Vagina (tissue), 2 donors: ENCODE measurements around the gene TMTC2. TPM values are rescaled to one million over a fixed set of nuclear protein-coding genes. Genes with fewer than 3 reads are reported as not detected.

Experiments used
- DNase-seq, 2 donors: peaks; one replicate each; pipeline ENCODE4 v3.0.0-alpha.2; 2017; ENCODE audit errors: extremely low spot score in 2 of 2
- H3K27ac ChIP-seq: fragments of 200-600 bp; sonication (generic); one replicate; pipeline ENCODE4 v1.5.1; 2019
- H3K27me3 ChIP-seq: fragments of 200-600 bp; sonication (generic); one replicate; pipeline ENCODE4 v1.5.1; 2019
- H3K36me3 ChIP-seq, 2 donors: fragments of 200-600 bp; sonication (generic); one replicate each; pipeline ENCODE4 v1.5.1; 2017 to 2019
- H3K4me1 ChIP-seq: fragments of 200-600 bp; sonication (generic); one replicate; pipeline ENCODE4 v1.5.1; 2019
- H3K4me3 ChIP-seq, 2 donors: fragments of 200-600 bp; sonication (generic); 1 replicate in 1 of 2; 2 replicates in 1 of 2; pipeline ENCODE4 v1.5.1; 2016 to 2019
- H3K9me3 ChIP-seq: fragments of 200-600 bp; sonication (generic); one replicate; pipeline ENCODE4 v1.5.1; 2019
- POLR2A ChIP-seq, 2 donors: fragments of 450-650 bp; IDR thresholded peaks; one replicate each; pipeline ENCODE4 v1.6.1; 2017; ENCODE audit warnings: antibody characterized with exemption in 2 of 2, mild to moderate bottlenecking in 2 of 2, moderate library complexity in 2 of 2
- POLR2AphosphoS5 ChIP-seq, 2 donors: sonication (generic); formaldehyde crosslinking; IDR thresholded peaks; one replicate each; pipeline ENCODE4 v1.9.0; 2017; ENCODE audit warnings: antibody characterized with exemption in 2 of 2, mild to moderate bottlenecking in 2 of 2, low read depth in 1 of 2; ENCODE audit not compliant: insufficient read depth in 1 of 2
- intact Hi-C: fragments of 100-400 bp; cut with DNase I; formaldehyde crosslinking; loops from one replicate; pipeline ENCODE4 v1.15.1; 2023
- total RNA-seq: library from RNA; depleted of rRNA; stranded (reverse); fragments of >200 nt; gene quantifications from one replicate; pipeline ENCODE4 v1.2.3, GENCODE V29; 2016
- TF ChIP-seq, protein P1 (sequence below), 3 experiments: fragments of 450-650 bp in 2 of 3; fragments of 200-600 bp in 1 of 3; sonication (generic) in 1 of 3; IDR thresholded peaks; one replicate each; pipeline ENCODE4 v1.5.1; 2017 to 2019; ENCODE audit warnings: antibody characterized with exemption in 3 of 3, mild to moderate bottlenecking in 2 of 3, moderate library complexity in 2 of 3

The TMTC2 gene
- total RNA-seq, 1 donor from 2014 or later = 15.5 TPM

DNA sequence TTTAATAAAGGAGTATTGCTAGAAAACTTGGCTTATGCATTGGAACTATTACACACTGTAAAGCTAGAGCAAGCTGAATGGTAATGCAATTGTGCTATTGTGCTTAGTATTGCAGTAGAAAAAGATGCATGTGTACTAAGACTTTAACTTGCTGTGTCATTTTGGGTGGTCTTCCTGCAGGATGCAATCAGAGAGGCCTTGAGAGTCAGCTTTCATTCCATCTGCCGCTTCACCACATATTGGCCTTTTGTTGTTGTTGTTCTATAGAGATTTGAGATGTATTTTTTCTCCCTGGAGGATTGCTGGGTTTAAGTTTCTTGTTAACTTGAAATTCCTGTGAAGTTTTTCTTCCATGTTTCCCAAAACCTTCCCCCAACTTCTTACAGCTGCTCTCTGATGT lies 449.7 kb downstream of the TMTC2 start:
- Histone ChIP-seq H3K4me1 (no peaks in the 10 kb centered on the region), H3K27ac (no peak overlapping the region), H3K27me3 (no peaks in the 10 kb centered on the region), H3K36me3 (no peaks in the 10 kb centered on the region), H3K4me3 (no peak overlapping the region), H3K9me3 (no peaks in the 10 kb centered on the region)
- no peak for DNase-seq
- TF ChIP-seq, protein P1, sequence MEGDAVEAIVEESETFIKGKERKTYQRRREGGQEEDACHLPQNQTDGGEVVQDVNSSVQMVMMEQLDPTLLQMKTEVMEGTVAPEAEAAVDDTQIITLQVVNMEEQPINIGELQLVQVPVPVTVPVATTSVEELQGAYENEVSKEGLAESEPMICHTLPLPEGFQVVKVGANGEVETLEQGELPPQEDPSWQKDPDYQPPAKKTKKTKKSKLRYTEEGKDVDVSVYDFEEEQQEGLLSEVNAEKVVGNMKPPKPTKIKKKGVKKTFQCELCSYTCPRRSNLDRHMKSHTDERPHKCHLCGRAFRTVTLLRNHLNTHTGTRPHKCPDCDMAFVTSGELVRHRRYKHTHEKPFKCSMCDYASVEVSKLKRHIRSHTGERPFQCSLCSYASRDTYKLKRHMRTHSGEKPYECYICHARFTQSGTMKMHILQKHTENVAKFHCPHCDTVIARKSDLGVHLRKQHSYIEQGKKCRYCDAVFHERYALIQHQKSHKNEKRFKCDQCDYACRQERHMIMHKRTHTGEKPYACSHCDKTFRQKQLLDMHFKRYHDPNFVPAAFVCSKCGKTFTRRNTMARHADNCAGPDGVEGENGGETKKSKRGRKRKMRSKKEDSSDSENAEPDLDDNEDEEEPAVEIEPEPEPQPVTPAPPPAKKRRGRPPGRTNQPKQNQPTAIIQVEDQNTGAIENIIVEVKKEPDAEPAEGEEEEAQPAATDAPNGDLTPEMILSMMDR (IDR thresholded peaks at IDR 0.05) = no peak
- TF ChIP-seq POLR2A (IDR thresholded peaks at IDR 0.05) = no peak
- TF ChIP-seq POLR2AphosphoS5 (IDR thresholded peaks at IDR 0.05; ENCODE audit: insufficient read depth in 1 of 2, low read depth in 1 of 2) = no peak
- intact Hi-C loops = no loop called here

DNA sequence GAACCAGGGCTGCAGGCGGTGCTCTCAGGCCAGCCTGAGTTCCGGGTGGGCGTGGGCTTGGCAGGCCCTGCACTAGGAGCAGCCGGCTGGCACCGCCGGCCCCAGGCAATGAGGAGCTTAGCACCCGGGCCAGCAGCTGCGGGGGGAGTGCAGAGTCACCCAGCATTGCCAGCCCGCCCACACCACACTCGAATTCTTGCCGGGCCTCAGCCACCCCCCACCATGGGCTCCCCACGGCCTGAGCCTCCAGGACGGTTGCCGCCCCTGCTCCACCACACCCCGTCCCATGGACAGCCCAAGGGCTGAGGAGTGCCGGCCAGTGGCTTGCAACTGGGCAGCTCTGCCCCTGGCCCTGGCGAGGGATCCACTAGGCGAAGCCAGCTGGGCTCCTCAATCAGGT lies 453.4 kb downstream of the TMTC2 start:
- TF ChIP-seq, protein P1 (IDR thresholded peaks at IDR 0.05) = no peak
- TF ChIP-seq POLR2A (IDR thresholded peaks at IDR 0.05) = no peak
- TF ChIP-seq POLR2AphosphoS5 (IDR thresholded peaks at IDR 0.05; ENCODE audit: insufficient read depth in 1 of 2, low read depth in 1 of 2) = no peak
- intact Hi-C loops = no loop called here
- Histone ChIP-seq H3K4me1 (no peaks in the 10 kb centered on the region), H3K9me3 (no peaks in the 10 kb centered on the region), H3K27ac (no peak overlapping the region), H3K4me3 (no peak overlapping the region), H3K27me3 (no peaks in the 10 kb centered on the region), H3K36me3 (no peaks in the 10 kb centered on the region)
- DNase-seq = no peak

DNA sequence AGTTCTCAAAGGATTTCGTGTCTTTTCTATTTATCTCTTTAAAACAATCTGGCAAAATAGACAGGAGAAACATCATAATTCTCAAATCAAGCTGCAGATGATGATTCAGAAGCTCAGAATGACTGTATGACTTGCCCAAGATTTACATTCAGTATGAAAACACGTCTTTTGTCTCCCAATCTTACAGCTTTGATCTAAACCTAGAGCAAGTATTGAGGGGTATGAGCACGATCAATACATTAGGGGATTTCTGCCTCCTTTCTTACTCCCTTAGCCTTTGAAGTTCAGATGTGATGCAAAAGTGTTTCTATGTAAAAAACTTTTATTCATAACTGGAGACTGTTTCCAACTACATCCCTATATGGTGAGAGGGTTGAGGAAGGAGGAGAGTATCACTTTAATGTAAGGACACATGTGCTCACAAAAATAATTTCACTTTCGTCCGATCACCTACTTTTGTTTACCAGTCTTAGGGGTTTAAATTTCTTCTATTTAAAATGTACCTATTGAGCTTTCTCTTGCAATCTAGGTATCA lies 454.8 kb downstream of the TMTC2 start:
- no peak for DNase-seq
- intact Hi-C loops = no loop called here

DNA sequence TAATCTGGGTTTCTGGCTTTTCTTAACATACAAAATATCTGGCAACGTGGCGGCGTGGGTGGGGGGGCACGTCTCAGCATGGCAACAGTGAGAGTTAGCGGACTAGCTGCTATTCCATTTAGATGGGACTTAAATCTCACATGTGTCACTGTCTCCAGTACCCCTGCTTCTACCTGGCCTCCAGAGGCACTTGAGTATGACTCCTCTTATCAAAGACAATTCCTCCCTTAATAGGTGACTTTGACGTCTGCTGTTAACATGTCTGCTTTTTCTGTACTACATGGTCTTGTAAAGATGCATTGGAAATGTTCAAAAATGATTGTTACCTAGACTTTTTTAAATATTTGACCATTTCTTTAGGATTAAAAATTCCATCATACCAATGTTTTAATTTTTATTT lies 456.2 kb downstream of the TMTC2 start:
- TF ChIP-seq POLR2AphosphoS5 (IDR thresholded peaks at IDR 0.05; ENCODE audit: insufficient read depth in 1 of 2, low read depth in 1 of 2) (no peak), POLR2A (IDR thresholded peaks at IDR 0.05) (no peak)
- TF ChIP-seq, protein P1 (IDR thresholded peaks at IDR 0.05) = no peak
- H3K4me3 ChIP-seq = no peak overlapping the region
- H3K27ac ChIP-seq = no peak overlapping the region
- DNase-seq = no peak
- no peaks in the 10 kb centered on the region for H3K36me3 ChIP-seq
- intact Hi-C loops = no loop called here
- no peaks in the 10 kb centered on the region for H3K9me3 ChIP-seq
- H3K27me3 ChIP-seq = no peaks in the 10 kb centered on the region
- no peaks in the 10 kb centered on the region for H3K4me1 ChIP-seq

More for the DNA sequence above, 454.8 kb downstream of the TMTC2 start:
- Histone ChIP-seq H3K4me1 (no peaks in the 10 kb centered on the region), H3K9me3 (no peaks in the 10 kb centered on the region), H3K4me3 (no peak overlapping the region), H3K36me3 (no peaks in the 10 kb centered on the region), H3K27ac (no peak overlapping the region), H3K27me3 (no peaks in the 10 kb centered on the region)
- TF ChIP-seq, protein P1 (IDR thresholded peaks at IDR 0.05) = no peak
- TF ChIP-seq POLR2A (IDR thresholded peaks at IDR 0.05) (no peak), POLR2AphosphoS5 (IDR thresholded peaks at IDR 0.05; ENCODE audit: insufficient read depth in 1 of 2, low read depth in 1 of 2) (no peak)

DNA sequence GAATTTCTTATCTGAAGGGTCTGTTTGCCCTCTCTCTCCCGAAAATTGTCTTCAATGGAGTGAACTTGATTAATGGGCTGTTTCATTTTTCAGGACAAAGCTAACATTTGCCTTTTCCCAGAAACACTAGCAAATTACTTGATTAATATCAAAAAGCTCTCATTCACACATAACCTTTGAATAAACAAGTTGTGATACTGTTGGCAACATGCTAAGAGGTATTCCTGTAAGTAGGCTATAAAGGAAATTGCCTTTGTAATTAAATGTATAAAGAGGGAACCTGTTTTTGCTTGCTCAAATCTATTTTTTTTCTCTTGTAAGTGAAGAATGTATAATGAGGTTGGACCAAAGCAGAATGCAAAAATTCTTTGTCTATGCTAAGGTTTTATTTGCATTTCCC lies 457.2 kb downstream of the TMTC2 start:
- H3K4me3 ChIP-seq = no peak overlapping the region
- no peaks in the 10 kb centered on the region for H3K4me1 ChIP-seq
- no peaks in the 10 kb centered on the region for H3K27me3 ChIP-seq
- no peaks in the 10 kb centered on the region for H3K36me3 ChIP-seq
- no peak for DNase-seq
- H3K9me3 ChIP-seq = no peaks in the 10 kb centered on the region
- intact Hi-C loops = no loop called here
- no peak overlapping the region for H3K27ac ChIP-seq
- TF ChIP-seq POLR2A (IDR thresholded peaks at IDR 0.05) = no peak
- TF ChIP-seq, protein P1 (IDR thresholded peaks at IDR 0.05) = no peak
